T47D (cell line): ENCODE data around the gene C1orf74.

Experiments
- DNase-seq, 2 experiments: peaks; one replicate each; pipeline versions ENCODE4 v3.0.0 to v3.0.0-alpha.2; 2011 to 2012; ENCODE audit warnings: low read depth in 1 of 2, low spot score in 1 of 2
- JUND ChIP-seq: IDR thresholded peaks from 2 replicates; pipeline ENCODE4 v1.6.1; 2012; ENCODE audit warnings: low read depth
- in situ Hi-C: cut with HindIII; loops from 2 replicates; pipeline ENCODE4 v1.10.0; 2016; ENCODE audit warnings: low sequenced_read_pairs, low pct_unique_long_range_greater_than_20kb

Gene C1orf74

GRCh38 chr1:209777587-209777986, 6.8 kb downstream of the C1orf74 start:
- no peak for TF ChIP-seq JUND
- in situ Hi-C loops, result no loop called here
- no peak for DNase-seq

GRCh38 chr1:209775678-209776077, 8.7 kb downstream of the C1orf74 start:
- no peak for DNase-seq
- no peak for TF ChIP-seq JUND
- in situ Hi-C loops, result no loop called here

- DNase-seq, result no peak
- TF ChIP-seq JUND, result no peak
- in situ Hi-C loops, result no loop called here
Measured at GRCh38 chr1:209774592-209774991, 9.8 kb downstream of the C1orf74 start.

- DNase-seq, result no peak
- in situ Hi-C loops, result no loop called here
- no peak for TF ChIP-seq JUND
Measured at GRCh38 chr1:209772126-209772525, 12.2 kb downstream of the C1orf74 start.

- no peak for TF ChIP-seq JUND
- in situ Hi-C loops, result no loop called here
- DNase-seq, result no peak
Measured at GRCh38 chr1:209770636-209771415, 13.5 kb downstream of the C1orf74 start.

GRCh38 chr1:209769971-209770370, 14.4 kb downstream of the C1orf74 start:
- DNase-seq, result no peak
- in situ Hi-C loops, result no loop called here
- no peak for TF ChIP-seq JUND

- in situ Hi-C loops, result no loop called here
- peak in 1 of 2 experiments; percentile 19 for DNase-seq
- TF ChIP-seq JUND, result no peak
Measured at GRCh38 chr1:209769171-209769904, 15.0 kb downstream of the C1orf74 start.

- no peak for TF ChIP-seq JUND
- DNase-seq, result no peak
- in situ Hi-C loops, result no loop called here
Measured at GRCh38 chr1:209768354-209768774, 16.0 kb downstream of the C1orf74 start.

- DNase-seq, result no peak
- no peak for TF ChIP-seq JUND
Measured at GRCh38 chr1:209767706-209768105, 16.7 kb downstream of the C1orf74 start.

GRCh38 chr1:209767096-209767495, 17.3 kb downstream of the C1orf74 start:
- in situ Hi-C loops, result no loop called here
- TF ChIP-seq JUND, result no peak
- no peak for DNase-seq

More at GRCh38 chr1:209767706-209768105, 16.7 kb downstream of the C1orf74 start:
- in situ Hi-C loops, result no loop called here

- no peak for TF ChIP-seq JUND
- in situ Hi-C loops, result no loop called here
- no peak for DNase-seq
Measured at GRCh38 chr1:209766051-209766450, 18.3 kb downstream of the C1orf74 start.

- TF ChIP-seq JUND, result no peak
- no peak for DNase-seq
- in situ Hi-C loops, result no loop called here
Measured at GRCh38 chr1:209761011-209761635, 23.2 kb downstream of the C1orf74 start.
